GM12872 (cell line): Measurements from ENCODE around the gene PEX12.

ENCODE experiments used
- TF ChIP-seq, protein P1 (sequence below): IDR thresholded peaks from 3 replicates; pipeline ENCODE4 v1.5.1; 2011; ENCODE audit warnings: low read depth, mild to moderate bottlenecking, low read length, moderate library complexity; ENCODE audit not compliant: insufficient read depth

Gene PEX12

DNA sequence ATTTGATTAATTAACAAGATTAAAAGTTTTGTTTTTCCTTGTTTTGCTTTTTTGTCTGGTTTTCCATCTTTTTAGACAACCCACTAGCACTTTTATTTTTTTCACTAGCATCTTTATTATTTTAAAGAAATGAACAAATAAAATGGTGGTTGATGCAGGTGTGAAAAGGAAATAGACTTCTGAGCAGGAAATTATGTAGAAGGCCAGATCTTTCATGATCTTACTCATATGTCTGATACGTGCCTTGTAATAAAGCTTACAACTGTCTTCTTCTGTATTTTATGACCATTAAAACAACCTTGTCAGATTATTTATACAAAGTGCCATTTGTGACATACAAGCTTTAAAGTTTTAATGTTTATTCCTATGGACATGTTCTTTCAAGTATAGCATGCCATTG lies 47.2 kb downstream of the PEX12 start:
- TF ChIP-seq, protein P1, sequence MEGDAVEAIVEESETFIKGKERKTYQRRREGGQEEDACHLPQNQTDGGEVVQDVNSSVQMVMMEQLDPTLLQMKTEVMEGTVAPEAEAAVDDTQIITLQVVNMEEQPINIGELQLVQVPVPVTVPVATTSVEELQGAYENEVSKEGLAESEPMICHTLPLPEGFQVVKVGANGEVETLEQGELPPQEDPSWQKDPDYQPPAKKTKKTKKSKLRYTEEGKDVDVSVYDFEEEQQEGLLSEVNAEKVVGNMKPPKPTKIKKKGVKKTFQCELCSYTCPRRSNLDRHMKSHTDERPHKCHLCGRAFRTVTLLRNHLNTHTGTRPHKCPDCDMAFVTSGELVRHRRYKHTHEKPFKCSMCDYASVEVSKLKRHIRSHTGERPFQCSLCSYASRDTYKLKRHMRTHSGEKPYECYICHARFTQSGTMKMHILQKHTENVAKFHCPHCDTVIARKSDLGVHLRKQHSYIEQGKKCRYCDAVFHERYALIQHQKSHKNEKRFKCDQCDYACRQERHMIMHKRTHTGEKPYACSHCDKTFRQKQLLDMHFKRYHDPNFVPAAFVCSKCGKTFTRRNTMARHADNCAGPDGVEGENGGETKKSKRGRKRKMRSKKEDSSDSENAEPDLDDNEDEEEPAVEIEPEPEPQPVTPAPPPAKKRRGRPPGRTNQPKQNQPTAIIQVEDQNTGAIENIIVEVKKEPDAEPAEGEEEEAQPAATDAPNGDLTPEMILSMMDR = no peak

DNA sequence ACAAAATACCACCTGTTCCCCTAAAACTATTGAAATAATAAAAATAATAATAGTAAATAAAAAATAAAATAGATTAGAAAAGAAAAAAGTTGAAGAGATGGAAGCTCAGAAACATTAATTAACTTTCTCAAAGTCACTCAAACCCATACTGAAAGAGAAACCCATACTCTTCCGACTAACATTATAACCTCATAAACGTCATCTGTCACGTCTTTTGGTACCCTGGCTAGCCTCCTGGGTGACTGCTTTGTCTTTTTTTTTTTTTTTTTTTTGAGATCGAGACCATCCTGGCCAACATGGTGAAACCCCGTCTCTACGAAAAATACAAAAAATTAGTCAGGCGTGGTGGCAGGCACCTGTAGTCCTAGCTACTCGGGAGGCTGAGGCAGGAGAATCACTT lies 48.5 kb downstream of the PEX12 start:
- TF ChIP-seq, protein P1 = no peak
